Mammary epithelial cell (primary cell): ENCODE data around the gene RIPK4.

Source experiments
- EZH2 ChIP-seq: IDR thresholded peaks from 2 replicates; pipeline ENCODE4 v1.6.1; 2012; ENCODE audit warnings: low read length, inconsistent platforms, borderline replicate concordance
- TF ChIP-seq, protein P1 (sequence below), 2 donors: IDR thresholded peaks in 1 of 2; conservative IDR thresholded peaks in 1 of 2; 2 replicates each; pipeline ENCODE4 v1.5.1; 2011 to 2012; ENCODE audit warnings: inconsistent platforms in 2 of 2, low read length in 2 of 2, mild to moderate bottlenecking in 2 of 2, control low read depth in 1 of 2, low read depth in 1 of 2; ENCODE audit not compliant: insufficient read depth in 1 of 2; ENCODE audit errors: extremely low read depth in 1 of 2

DNA sequence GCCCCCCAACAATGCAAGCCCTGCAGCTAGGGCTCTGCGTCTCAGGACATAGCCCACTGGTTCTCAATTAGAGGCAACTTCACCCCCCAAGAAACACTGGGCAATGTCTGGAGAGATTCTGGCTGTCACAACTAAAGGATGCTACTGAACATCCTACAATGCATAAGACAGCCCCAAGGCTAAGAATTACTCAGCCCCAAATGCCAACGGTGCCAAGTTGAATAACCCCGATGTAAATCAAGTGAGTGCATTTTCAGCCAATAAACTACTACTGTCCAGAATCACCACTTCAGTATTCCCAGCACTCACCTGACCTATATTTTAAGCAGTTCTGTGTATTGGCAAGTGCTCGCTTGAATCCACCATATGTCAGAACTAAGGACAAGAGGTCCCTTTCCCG is 6.9 kb downstream of the RIPK4 start:
- TF ChIP-seq, protein P1, sequence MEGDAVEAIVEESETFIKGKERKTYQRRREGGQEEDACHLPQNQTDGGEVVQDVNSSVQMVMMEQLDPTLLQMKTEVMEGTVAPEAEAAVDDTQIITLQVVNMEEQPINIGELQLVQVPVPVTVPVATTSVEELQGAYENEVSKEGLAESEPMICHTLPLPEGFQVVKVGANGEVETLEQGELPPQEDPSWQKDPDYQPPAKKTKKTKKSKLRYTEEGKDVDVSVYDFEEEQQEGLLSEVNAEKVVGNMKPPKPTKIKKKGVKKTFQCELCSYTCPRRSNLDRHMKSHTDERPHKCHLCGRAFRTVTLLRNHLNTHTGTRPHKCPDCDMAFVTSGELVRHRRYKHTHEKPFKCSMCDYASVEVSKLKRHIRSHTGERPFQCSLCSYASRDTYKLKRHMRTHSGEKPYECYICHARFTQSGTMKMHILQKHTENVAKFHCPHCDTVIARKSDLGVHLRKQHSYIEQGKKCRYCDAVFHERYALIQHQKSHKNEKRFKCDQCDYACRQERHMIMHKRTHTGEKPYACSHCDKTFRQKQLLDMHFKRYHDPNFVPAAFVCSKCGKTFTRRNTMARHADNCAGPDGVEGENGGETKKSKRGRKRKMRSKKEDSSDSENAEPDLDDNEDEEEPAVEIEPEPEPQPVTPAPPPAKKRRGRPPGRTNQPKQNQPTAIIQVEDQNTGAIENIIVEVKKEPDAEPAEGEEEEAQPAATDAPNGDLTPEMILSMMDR (conservative IDR thresholded peaks at IDR 0.05 in 1 of 2, IDR thresholded peaks at IDR 0.05 in 1 of 2; ENCODE audit: extremely low read depth in 1 of 2, insufficient read depth in 1 of 2, low read depth in 1 of 2, low read length in 2 of 2), result no peak
- TF ChIP-seq EZH2, result no peak
